GM21717 (cell line): ENCODE results near the gene LIMCH1.

ENCODE experiments used
- ATAC-seq: cut with Tn5 transposase; IDR thresholded peaks from one replicate; pipeline ENCODE4 v1.9.1; 2021; ENCODE audit warnings: mild to moderate bottlenecking, moderate library complexity; ENCODE audit not compliant: unreplicated experiment

The LIMCH1 gene

GRCh38 chr4:41749631-41750039, 211.7 kb downstream of the LIMCH1 start:
- ATAC-seq, result no peak
